Islet of Langerhans (tissue), 1 donor: ENCODE data around the gene TTC33.
"Not testable (repeated sequence)": the region's sequence is repeated elsewhere in the genome, so short reads cannot be mapped to it uniquely, and the experiment has no call there.

ENCODE experiments used
- FAIRE-seq: peaks from one replicate; lab custom pipeline; 2011; peaks lifted over from hg19 to GRCh38; lab: Jason Lieb, UNC

Gene TTC33

DNA sequence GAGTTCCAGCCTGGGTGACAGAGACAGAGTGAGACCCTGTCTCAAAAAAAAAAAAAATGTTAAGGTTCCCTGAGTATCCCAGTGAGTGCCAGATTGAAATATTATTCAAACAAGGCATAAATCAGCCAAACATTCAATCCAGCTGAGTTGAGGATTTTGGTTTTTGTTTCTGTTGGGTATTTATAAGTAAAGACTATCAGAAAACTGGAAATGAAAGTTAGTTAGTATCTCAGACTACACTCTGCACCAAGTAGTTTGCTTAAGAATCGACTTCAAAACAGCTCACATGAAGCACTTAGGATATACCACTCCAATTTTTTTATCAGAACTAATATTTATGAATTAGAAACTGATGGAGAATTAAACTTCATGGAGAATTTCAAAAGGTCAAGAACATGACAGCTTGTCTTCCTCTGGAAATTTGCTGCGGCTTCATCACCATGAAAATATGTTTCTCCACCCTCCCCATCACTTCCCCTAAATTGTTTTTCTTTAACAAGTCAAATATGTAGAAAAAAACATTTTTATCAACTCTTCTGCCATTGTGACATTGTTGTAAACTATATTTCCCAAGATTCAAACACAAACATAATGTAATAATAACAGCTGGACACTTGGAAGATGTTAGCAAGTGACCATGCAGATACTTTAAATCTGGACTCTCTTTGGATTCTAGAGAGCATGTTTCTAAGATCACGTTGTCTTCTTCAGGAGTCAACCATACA lies 186.1 kb downstream of the TTC33 start:
- no peak for FAIRE-seq

- no peak for FAIRE-seq
Measured at GRCh38 chr5:40568548-40568947, 187.2 kb downstream of the TTC33 start.

GRCh38 chr5:40563173-40563572 lies 192.6 kb downstream of the TTC33 start:
- not testable (repeated sequence) for FAIRE-seq

DNA sequence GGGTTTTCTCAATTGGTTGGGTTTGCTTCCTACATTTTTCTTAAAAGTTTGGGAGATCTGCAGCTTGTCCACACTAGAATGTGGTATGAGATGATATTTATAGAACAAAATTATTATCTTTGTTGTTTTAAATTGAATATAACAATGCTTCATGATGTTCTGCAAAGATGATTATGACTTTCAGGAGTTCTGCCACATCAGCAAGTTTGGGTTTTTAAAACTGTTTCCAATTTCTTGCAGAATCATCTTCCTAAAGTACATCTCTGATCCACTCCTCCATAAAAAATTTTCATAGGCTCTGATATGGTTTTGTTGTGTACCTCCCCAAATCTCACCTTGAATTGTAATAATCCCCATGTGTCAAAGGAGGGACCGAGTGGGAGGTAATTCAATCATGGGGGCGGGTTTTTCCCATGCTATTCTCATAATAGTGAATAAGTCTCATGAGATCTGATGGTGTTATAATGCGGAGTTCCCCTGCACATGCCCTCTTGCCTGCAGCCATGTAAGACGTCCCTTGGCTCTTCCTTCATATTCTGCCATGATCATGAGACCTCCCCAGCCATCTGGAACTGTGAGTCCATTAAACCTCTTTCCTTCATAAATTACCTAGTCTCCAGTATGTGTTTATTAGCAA lies 195.2 kb downstream of the TTC33 start:
- no peak for FAIRE-seq

DNA sequence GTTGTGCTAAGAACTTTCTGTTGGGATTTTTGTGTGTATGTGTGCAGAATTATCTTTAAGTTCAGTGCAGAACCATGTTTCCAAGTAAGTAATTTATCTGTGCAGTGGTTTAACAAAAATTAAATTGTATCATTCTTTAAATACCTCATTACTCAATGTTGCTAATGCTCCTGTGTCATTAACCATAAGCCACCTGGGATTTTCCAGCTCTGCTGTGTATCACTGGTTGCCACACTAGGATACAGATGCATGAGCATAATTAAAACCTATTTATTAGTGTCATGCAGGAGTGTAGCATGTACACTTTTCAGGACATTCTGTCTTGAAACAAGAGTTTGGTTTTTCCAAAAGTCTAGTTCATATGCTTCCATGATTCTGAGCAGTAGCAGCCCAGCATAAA lies 196.5 kb downstream of the TTC33 start:
- FAIRE-seq, result no peak

DNA sequence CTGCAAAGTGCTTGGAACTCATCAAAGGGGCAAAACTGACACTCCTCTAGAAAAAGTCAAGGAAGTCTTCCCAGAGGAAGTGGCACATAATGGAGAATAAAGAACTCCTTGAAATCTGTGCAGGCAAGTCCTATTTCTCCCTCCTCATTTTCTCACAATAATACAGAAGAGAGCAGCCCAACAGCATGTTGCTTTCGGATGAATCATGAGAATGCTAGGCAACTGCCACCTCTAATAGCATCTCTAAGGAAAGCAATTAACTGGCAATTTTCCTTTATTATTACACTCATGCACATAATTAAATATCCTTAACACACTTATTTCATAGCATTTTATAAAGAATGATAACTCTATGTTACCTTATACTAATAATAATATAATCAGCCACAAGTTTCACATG lies 198.3 kb downstream of the TTC33 start:
- no peak for FAIRE-seq

DNA sequence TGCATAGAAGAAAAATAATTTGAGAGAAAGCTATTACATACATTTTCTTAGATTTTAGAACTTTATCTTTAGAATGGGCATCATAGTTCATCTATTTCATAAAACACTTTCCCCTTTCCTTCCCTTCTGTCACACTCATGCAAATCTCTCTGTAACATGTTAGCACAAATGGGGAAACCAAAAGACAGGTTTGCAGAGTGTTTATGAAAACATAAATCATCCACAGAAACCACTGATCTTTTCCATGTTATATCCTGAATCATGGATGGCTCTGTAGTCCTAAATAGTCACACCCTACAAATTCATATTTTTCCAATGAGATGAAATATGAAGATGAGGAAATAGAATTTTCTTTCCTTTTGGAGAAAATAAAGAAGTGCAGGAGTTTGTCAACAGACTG lies 198.9 kb downstream of the TTC33 start:
- no peak for FAIRE-seq

DNA sequence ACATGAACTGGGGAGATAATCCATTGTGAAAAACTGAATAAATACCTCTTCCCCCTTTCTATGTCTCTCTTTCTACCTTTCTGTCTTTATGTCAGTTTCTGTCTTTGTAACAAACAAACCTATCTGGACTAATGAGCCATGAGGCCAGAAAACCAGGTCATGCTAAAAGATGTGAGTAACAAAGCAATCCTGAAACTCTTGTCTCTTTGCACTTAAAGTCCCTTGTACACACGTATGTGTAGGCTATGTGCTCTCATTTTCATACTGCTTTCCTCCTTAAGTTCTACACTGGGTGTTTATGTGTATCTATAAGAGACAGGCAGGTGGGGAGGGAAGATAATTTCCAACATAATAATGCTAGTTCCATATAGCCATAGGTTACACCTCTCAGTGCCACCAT lies 199.9 kb downstream of the TTC33 start:
- no peak for FAIRE-seq

- FAIRE-seq, result no peak
Measured at GRCh38 chr5:40554813-40555212, 200.9 kb downstream of the TTC33 start.

DNA sequence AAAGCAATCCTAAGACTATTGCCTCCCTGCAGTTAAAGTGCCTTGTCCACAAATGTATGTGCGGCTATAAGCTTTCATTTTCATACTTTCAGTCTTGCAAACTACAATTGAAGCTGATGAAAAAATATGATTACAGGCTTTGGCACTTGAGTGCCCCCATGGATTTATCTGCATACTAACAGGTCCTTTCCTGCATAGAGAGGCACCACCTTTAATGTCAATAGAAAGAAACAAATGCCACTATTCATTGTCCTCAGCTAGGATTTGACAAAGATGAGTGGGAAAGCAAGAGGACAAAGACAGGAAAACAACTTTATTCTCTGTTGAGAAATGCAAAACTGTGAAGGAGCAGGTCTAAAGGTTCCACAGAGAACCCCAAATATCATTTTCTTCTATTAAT lies 201.7 kb downstream of the TTC33 start:
- no peak for FAIRE-seq

GRCh38 chr5:40552981-40553380 lies 202.8 kb downstream of the TTC33 start:
- FAIRE-seq, result no peak

- FAIRE-seq, result no peak
Measured at GRCh38 chr5:40551496-40552491, 204.0 kb downstream of the TTC33 start.

- FAIRE-seq, result no peak
Measured at GRCh38 chr5:40550481-40550880, 205.3 kb downstream of the TTC33 start.

DNA sequence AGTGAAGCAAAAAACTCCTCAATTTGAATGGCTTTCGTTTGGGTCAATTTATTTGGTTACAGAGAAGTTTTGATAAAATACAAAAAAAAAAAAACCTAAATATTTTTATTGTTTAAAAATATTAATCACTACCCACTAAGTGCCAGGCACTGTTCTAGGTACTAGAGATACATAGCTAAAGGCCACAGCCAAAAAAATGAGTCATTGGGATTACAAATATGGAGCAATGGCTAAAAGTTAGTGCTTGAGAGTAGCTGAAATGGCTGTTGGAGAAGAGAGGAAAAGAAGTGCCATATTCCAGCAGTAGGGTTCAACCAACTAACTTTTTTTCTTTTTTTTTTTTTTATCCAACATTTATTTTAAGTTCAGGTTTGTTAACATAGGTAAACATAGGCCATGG lies 206.1 kb downstream of the TTC33 start:
- no peak for FAIRE-seq

- FAIRE-seq, result no peak
Measured at GRCh38 chr5:40547994-40548575, 207.7 kb downstream of the TTC33 start.

GRCh38 chr5:40547557-40547956 lies 208.2 kb downstream of the TTC33 start:
- no peak for FAIRE-seq

GRCh38 chr5:40540301-40540700 lies 215.5 kb downstream of the TTC33 start:
- no peak for FAIRE-seq

GRCh38 chr5:40524677-40525076 lies 231.1 kb downstream of the TTC33 start:
- FAIRE-seq, result no peak

DNA sequence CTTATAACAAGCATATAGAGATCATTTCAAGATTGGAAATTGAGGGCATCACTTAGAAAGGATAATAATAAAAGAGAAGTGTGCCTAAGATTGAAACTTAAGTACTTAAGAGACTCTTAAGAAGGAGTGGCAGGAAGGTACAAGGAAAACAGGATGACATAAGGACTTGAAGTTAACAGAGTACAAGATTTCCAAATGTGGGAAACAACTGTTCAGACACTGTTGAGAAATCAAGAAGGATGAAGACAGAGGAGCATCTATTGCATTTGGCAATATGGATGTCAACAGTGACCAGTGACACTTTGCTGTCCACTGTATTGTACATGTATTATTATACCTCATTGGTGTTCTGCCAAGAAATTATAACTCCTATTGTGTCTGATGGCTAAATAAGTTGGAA lies 233.8 kb downstream of the TTC33 start:
- no peak for FAIRE-seq

GRCh38 chr5:40521108-40521785 lies 234.5 kb downstream of the TTC33 start:
- no peak for FAIRE-seq

- peak; percentile 79 for FAIRE-seq
Measured at GRCh38 chr5:40518485-40518917, 237.3 kb downstream of the TTC33 start.

DNA sequence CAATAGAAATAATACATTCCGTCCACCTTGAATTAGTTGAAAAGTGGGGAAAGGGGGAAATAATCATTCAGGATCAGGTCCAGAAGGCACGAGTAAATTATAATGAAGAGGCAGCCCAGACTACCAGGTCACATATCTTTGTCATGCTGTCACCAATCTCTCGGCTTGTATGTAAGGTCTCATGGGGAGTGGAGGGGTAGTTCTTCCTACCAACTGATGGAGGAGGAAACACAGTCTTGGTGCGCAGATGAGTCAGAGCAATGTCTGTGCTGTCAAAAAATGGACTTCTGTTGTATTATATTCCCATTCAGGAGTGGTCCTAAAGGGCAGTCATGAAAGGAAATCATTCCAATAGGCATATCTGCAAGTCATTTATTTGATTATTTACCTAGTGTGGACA lies 240.3 kb downstream of the TTC33 start:
- FAIRE-seq, result no peak
